Activated CD8-positive, alpha-beta memory T cell treated with anti-CD3 and anti-CD28 coated beads, Interleukin-2, amount 50 U/mL, for 1 hour (primary cell): Measurements from ENCODE around the gene WNK2.
A peak's percentile ranks its signal among the peaks of the same experiment; 100 is the strongest.

ENCODE experiments used
- DNase-seq: peaks from one replicate; pipeline ENCODE4 v3.0.0-alpha.2; 2020; ENCODE audit errors: extremely low read depth

Gene WNK2

GRCh38 chr9:93295031-93295430, 111.1 kb downstream of the WNK2 start:
- DNase-seq: no peak

- no peak for DNase-seq
Observed at GRCh38 chr9:93295456-93296076, 111.6 kb downstream of the WNK2 start.

- DNase-seq: no peak
Observed at GRCh38 chr9:93296889-93297480, 113.0 kb downstream of the WNK2 start.

- DNase-seq: no peak
Observed at GRCh38 chr9:93297659-93298497, 113.9 kb downstream of the WNK2 start.

GRCh38 chr9:93298498-93299417, 114.8 kb downstream of the WNK2 start:
- no peak for DNase-seq

GRCh38 chr9:93299418-93300174, 115.7 kb downstream of the WNK2 start:
- DNase-seq: no peak

GRCh38 chr9:93300175-93300572, 116.2 kb downstream of the WNK2 start:
- no peak for DNase-seq

- DNase-seq: no peak
Observed at GRCh38 chr9:93300585-93301081, 116.7 kb downstream of the WNK2 start.

- DNase-seq: no peak
Observed at GRCh38 chr9:93301291-93301811, 117.4 kb downstream of the WNK2 start.

GRCh38 chr9:93301911-93302541, 118.1 kb downstream of the WNK2 start:
- no peak for DNase-seq

GRCh38 chr9:93302586-93303257, 118.8 kb downstream of the WNK2 start:
- DNase-seq: peak; percentile 29

- DNase-seq: no peak
Observed at GRCh38 chr9:93303258-93303771, 119.4 kb downstream of the WNK2 start.

- DNase-seq: no peak
Observed at GRCh38 chr9:93303806-93304573, 120.1 kb downstream of the WNK2 start.

- no peak for DNase-seq
Observed at GRCh38 chr9:93304574-93305496, 120.9 kb downstream of the WNK2 start.

- no peak for DNase-seq
Observed at GRCh38 chr9:93305497-93306020, 121.6 kb downstream of the WNK2 start.

GRCh38 chr9:93306081-93306480, 122.1 kb downstream of the WNK2 start:
- DNase-seq: no peak

- no peak for DNase-seq
Observed at GRCh38 chr9:93306579-93307091, 122.7 kb downstream of the WNK2 start.
